Esophagus muscularis mucosa (tissue), 4 donors: ENCODE data around the gene DKKL1. TPM values are rescaled to one million over a fixed set of nuclear protein-coding genes. Genes with fewer than 3 reads are reported as not detected.
A peak's percentile ranks its signal among the peaks of the same experiment; 100 is the strongest.

Source experiments
- DNase-seq: peaks from one replicate; pipeline ENCODE4 v3.0.0-alpha.2; 2017; ENCODE audit errors: extremely low spot score
- H3K27ac ChIP-seq, 4 donors: fragments of 200-600 bp; sonication (generic); replicated peaks in 1 of 4; 1 replicate in 3 of 4; 2 replicates in 1 of 4; pipeline ENCODE4 v1.5.1; 2016 to 2019; ENCODE audit warnings: mild to moderate bottlenecking in 1 of 4
- H3K27me3 ChIP-seq, 4 donors: fragments of 200-600 bp; sonication (generic); one replicate each; pipeline versions ENCODE4 v1.5.1 to v1.6.0; 2016 to 2019
- H3K36me3 ChIP-seq, 4 donors: fragments of 200-600 bp; sonication (generic); one replicate each; pipeline ENCODE4 v1.5.1; 2016 to 2019
- H3K4me1 ChIP-seq, 4 donors: fragments of 200-600 bp; sonication (generic); one replicate each; pipeline ENCODE4 v1.5.1; 2016 to 2019
- H3K4me3 ChIP-seq, 4 donors: fragments of 200-600 bp; sonication (generic); 1 replicate in 2 of 4; 2 replicates in 2 of 4; pipeline ENCODE4 v1.5.1; 2016 to 2019; ENCODE audit warnings: mild to moderate bottlenecking in 4 of 4, moderate library complexity in 1 of 4
- H3K9me3 ChIP-seq, 4 donors: fragments of 200-600 bp; sonication (generic); 1 replicate in 3 of 4; 2 replicates in 1 of 4; pipeline ENCODE4 v1.5.1; 2016 to 2019
- EP300 ChIP-seq: sonication (generic); formaldehyde crosslinking; IDR thresholded peaks from one replicate; pipeline ENCODE4 v1.6.1; 2017; ENCODE audit warnings: antibody characterized with exemption
- POLR2A ChIP-seq: fragments of 450-650 bp; IDR thresholded peaks from one replicate; pipeline ENCODE4 v1.6.1; 2017; ENCODE audit warnings: antibody characterized with exemption, moderate library complexity, mild to moderate bottlenecking, low read depth
- POLR2AphosphoS5 ChIP-seq, 2 donors: sonication (generic); formaldehyde crosslinking; IDR thresholded peaks; one replicate each; pipeline ENCODE4 v1.6.1; 2017; ENCODE audit warnings: antibody characterized with exemption in 2 of 2
- WGBS: methylation state at CpG from one replicate; pipeline ENCODE4 v1.1.5; 2018; 5-methylcytosine and 5-hydroxymethylcytosine counted together
- intact Hi-C: fragments of 100-400 bp; cut with DNase I; formaldehyde crosslinking; loops from one replicate; pipeline ENCODE4 v1.15.1; 2023
- total RNA-seq, 4 donors: library from RNA; depleted of rRNA; stranded (reverse); fragments of >200 nt; gene quantifications; one replicate each; pipeline versions ENCODE4 v1.1.0 to v1.2.1, GENCODE V29; 2016
- TF ChIP-seq, protein P1 (sequence below), 3 experiments: fragments of 200-600 bp in 2 of 3; fragments of 450-650 bp in 1 of 3; sonication (generic) in 2 of 3; IDR thresholded peaks; one replicate each; pipeline ENCODE4 v1.5.1; 2017 to 2019; ENCODE audit warnings: antibody characterized with exemption in 3 of 3, mild to moderate bottlenecking in 2 of 3, moderate library complexity in 1 of 3

The DKKL1 gene
- total RNA-seq, 4 donors from 2014 or later, result 0.40 to 0.83 (median 0.83) TPM; not detected in 1

DNA sequence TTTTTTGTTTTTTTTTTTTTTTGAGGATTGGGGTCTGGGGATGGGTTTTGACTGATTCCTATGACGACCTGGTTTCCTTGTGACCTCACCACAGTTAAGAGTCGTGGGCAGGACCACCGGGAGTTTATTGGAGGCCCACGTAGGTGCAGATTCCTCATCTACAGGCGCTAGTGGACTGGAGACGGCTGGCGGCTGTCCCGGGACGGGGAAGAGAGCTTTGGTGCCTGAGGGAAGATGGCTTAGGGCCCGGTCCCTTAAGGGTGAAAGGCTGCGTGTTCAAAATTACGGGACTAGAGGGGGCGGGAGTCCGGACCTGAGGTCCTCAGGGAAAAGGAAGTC is 779 bp upstream of the DKKL1 start:
- DNase-seq, result no peak
- no peak for TF ChIP-seq POLR2AphosphoS5 (IDR thresholded peaks at IDR 0.05)
- no peak for TF ChIP-seq POLR2A
- TF ChIP-seq EP300, result no peak
- TF ChIP-seq, protein P1, sequence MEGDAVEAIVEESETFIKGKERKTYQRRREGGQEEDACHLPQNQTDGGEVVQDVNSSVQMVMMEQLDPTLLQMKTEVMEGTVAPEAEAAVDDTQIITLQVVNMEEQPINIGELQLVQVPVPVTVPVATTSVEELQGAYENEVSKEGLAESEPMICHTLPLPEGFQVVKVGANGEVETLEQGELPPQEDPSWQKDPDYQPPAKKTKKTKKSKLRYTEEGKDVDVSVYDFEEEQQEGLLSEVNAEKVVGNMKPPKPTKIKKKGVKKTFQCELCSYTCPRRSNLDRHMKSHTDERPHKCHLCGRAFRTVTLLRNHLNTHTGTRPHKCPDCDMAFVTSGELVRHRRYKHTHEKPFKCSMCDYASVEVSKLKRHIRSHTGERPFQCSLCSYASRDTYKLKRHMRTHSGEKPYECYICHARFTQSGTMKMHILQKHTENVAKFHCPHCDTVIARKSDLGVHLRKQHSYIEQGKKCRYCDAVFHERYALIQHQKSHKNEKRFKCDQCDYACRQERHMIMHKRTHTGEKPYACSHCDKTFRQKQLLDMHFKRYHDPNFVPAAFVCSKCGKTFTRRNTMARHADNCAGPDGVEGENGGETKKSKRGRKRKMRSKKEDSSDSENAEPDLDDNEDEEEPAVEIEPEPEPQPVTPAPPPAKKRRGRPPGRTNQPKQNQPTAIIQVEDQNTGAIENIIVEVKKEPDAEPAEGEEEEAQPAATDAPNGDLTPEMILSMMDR (IDR thresholded peaks at IDR 0.05), result no peak
- no peaks in the 10 kb centered on the region for H3K9me3 ChIP-seq
- peaks cover 7 to 44% (median 41%) of the 10 kb centered on the region in 4 donors for H3K4me1 ChIP-seq
- H3K27me3 ChIP-seq, result no peaks in the 10 kb centered on the region
- WGBS, result 0% methylated on average over 14 of the region's 14 CpGs
- peak overlapping the region; percentile 88 to 97 (median 94) for H3K27ac ChIP-seq
- intact Hi-C loops, result no loop called here
- peak overlapping the region; percentile 59 to 97 (median 90) for H3K4me3 ChIP-seq
- H3K36me3 ChIP-seq, result peaks cover 4 to 20% (median 19%) of the 10 kb centered on the region in 4 donors

DNA sequence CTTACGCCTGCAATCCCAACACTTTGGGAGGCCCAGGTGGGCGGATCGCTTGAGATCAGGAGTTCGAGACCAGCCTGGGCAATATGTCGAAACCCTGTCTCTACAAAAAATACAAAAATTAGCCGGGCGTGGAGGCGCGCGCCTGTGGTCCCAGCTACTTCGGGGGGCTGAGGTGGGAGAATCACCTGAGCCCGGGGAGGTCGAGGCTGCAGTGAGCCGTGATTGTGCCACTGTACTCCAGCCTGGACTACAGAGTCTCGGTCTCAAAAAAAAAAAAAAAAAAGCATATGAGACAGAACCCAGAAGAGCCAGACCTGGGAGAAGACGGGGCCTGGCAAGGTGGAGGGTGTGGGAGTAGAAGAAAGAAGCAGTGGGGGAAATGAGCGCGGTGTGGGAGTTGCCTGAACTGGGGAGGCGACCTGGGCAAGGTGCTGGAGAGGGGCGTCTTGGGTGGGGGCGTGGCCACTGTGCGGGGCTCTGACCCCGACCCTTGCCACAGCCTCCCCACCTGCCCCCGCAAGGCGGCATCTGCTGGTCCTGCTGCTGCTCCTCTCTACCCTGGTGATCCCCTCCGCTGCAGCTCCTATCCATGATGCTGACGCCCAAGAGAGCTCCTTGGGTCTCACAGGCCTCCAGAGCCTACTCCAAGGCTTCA is 533 bp downstream of the DKKL1 start:
- Histone ChIP-seq H3K4me3 (peak overlapping the region; percentile 59 to 97 (median 90)), H3K4me1 (peaks cover 7 to 38% (median 37%) of the 10 kb centered on the region in 4 donors), H3K27ac (peak overlapping the region; percentile 88 to 97 (median 94)), H3K36me3 (peaks cover under 1 to 7% (median 6%) of the 10 kb centered on the region in 4 donors), H3K27me3 (no peaks in the 10 kb centered on the region), H3K9me3 (peaks cover 0 to 8% (median 6%) of the 10 kb centered on the region in 4 donors)
- DNase-seq, result no peak
- intact Hi-C loops, result loop anchor here (2.0 kb wide), 1 partner anchor 77 kb away; the partner anchor contains the start of gene SLC17A7
- TF ChIP-seq, protein P1 (IDR thresholded peaks at IDR 0.05), result no peak
- no peak for TF ChIP-seq POLR2AphosphoS5 (IDR thresholded peaks at IDR 0.05)
- TF ChIP-seq EP300, result no peak
- no peak for TF ChIP-seq POLR2A
- WGBS, result 65% methylated on average over 27 of the region's 27 CpGs

DNA sequence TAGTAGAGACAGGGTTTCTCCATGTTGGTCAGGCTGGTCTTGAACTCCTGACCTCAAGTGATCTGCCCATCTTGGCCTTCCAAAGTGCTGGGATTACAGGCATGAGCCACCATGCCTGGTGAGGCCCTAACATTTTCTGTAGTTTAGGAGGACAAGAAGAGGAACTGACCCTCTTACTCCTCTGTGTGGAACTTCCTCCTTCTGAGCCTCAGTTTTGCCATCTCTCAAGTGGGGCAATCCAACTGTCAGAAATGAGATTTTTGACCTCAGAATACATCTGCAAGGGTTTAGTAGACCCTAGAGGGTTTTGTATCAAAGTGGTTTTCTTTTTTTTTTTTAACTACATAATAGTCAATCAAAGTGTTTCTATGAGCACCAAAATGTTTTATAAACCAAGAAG is 2.4 kb downstream of the DKKL1 start:
- intact Hi-C loops, result no loop called here
- no peak for DNase-seq
- Histone ChIP-seq H3K4me1 (peaks cover 7 to 23% (median 20%) of the 10 kb centered on the region in 4 donors), H3K4me3 (no peak overlapping the region), H3K27ac (no peak overlapping the region), H3K9me3 (peaks cover 0 to 16% (median 13%) of the 10 kb centered on the region in 4 donors), H3K36me3 (no peaks in the 10 kb centered on the region), H3K27me3 (no peaks in the 10 kb centered on the region)
- TF ChIP-seq, protein P1 (IDR thresholded peaks at IDR 0.05), result no peak
- TF ChIP-seq POLR2AphosphoS5 (IDR thresholded peaks at IDR 0.05) (no peak), POLR2A (no peak), EP300 (no peak)

DNA sequence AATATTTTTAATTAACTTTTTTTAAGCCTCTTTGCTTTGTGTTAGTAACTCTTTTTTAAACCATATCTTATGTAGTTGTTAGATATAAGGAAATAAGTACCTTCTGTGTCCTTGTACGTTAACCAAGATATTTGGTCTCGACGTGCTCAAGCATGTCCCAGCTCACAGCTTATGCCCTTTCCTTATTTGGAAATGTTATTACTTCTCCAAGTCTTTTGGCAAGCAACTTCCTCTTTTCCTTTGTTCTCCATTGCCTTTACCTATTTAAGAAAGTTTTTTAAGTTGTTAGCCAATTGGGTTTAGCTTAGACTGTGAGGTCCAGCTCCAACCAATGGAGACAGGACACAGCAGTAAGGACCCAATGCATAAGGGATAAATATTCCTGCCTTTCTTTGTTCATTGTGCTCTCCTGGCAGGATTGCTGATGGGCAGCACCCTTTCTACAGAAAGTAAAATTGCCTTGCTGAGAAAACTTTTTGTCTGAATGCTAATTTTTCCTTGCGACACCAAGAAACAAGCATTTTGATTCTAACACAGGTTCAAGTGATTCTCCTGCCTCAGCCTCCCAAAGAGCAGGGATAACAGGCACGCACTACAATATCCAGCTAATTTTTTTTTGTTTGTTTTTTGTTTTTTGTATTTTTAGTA is 5.2 kb downstream of the DKKL1 start:
- 85% methylated on average over 5 of the region's 5 CpGs for WGBS
- Histone ChIP-seq H3K4me3 (no peak overlapping the region), H3K36me3 (no peaks in the 10 kb centered on the region), H3K9me3 (peaks cover 0 to 16% (median 13%) of the 10 kb centered on the region in 4 donors), H3K27ac (no peak overlapping the region), H3K27me3 (no peaks in the 10 kb centered on the region), H3K4me1 (peaks cover 0 to 6% (median 4%) of the 10 kb centered on the region in 4 donors)
- intact Hi-C loops, result no loop called here
- no peak for TF ChIP-seq POLR2AphosphoS5 (IDR thresholded peaks at IDR 0.05)
- TF ChIP-seq POLR2A, result no peak
- TF ChIP-seq, protein P1 (IDR thresholded peaks at IDR 0.05), result no peak
- no peak for TF ChIP-seq EP300
- no peak for DNase-seq
